A549 (cell line): ENCODE measurements around the gene TCF12. TPM values are rescaled to one million over a fixed set of nuclear protein-coding genes. Genes with fewer than 3 reads are reported as not detected.

ENCODE experiments used
- ATAC-seq, 2 experiments: fragments of 200-7000 bp in 1 of 2; fragments of >200 bp in 1 of 2; cut with Nextera tagmentation in 1 of 2; cut with Tn5 transposase in 1 of 2; 3 replicates each; pipeline versions ENCODE4 v1.8.0 to v1.9.1; 2018 to 2020; ENCODE audit warnings: mild to moderate bottlenecking in 1 of 2, moderate library complexity in 1 of 2
- CTCF ChIA-PET: fragments of 300-600 bp; sonication (Branson Sonifier 250); formaldehyde crosslinking; extraction: SDS; loops from one replicate; lab custom pipeline; 2021; ENCODE audit warnings: antibody characterized with exemption, inconsistent platforms; lab: Yijun Ruan, JAX
- POLR2A ChIA-PET: fragments of 350-600 bp; formaldehyde crosslinking; extraction: SDS; loops from one replicate; lab custom pipeline; 2021; ENCODE audit warnings: antibody characterized with exemption, inconsistent platforms; lab: Yijun Ruan, JAX
- DNase-seq, 2 experiments: peaks; one replicate each; pipeline versions ENCODE4 v3.0.0 to v3.0.0-alpha.2; 2011 to 2016; ENCODE audit warnings: low read depth in 1 of 2, low spot score in 1 of 2
- FAIRE-seq: peaks from 2 replicates; lab custom pipeline; 2011; peaks lifted over from hg19 to GRCh38; lab: Jason Lieb, UNC
- H3K27ac ChIP-seq, 2 experiments: fragments of >200 bp; sonication (Bioruptor Twin); formaldehyde crosslinking; 3 replicates each; pipeline ENCODE4 v1.5.1; 2016 to 2017
- H3K4me1 ChIP-seq: fragments of >200 bp; sonication (Bioruptor Twin); formaldehyde crosslinking; 3 replicates; pipeline ENCODE4 v1.6.1; 2016
- H3K4me2 ChIP-seq: fragments of >200 bp; sonication (Bioruptor Twin); formaldehyde crosslinking; 3 replicates; pipeline ENCODE4 v1.6.1; 2016
- H3K4me3 ChIP-seq: fragments of >200 bp; sonication (Bioruptor Twin); formaldehyde crosslinking; 3 replicates; pipeline ENCODE4 v1.5.1; 2016
- H3K9me3 ChIP-seq: fragments of >200 bp; sonication (Bioruptor Twin); formaldehyde crosslinking; 3 replicates; pipeline ENCODE4 v1.6.1; 2016
- ATOH8 ChIP-seq: fragments of 250-450 bp; sonication (Bioruptor Pico); IDR thresholded peaks from 2 replicates; pipeline ENCODE4 v1.5.0; 2020; ENCODE audit warnings: low read depth, mild to moderate bottlenecking, moderate library complexity
- EHMT2 ChIP-seq: fragments of 200-600 bp; sonication (generic); IDR thresholded peaks from 2 replicates; pipeline ENCODE4 v1.6.1; 2016; ENCODE audit warnings: antibody characterized with exemption, low read depth, mild to moderate bottlenecking, moderate library complexity
- ESRRA ChIP-seq: fragments of 150-350 bp; IDR thresholded peaks from 2 replicates; pipeline ENCODE4 v1.6.1; 2014; ENCODE audit warnings: mild to moderate bottlenecking, low read length, borderline replicate concordance
- FOXS1 ChIP-seq: fragments of 250-450 bp; sonication (Bioruptor Pico); IDR thresholded peaks from 2 replicates; pipeline ENCODE4 v1.5.0; 2020; ENCODE audit warnings: mild to moderate bottlenecking, moderate library complexity
- HDAC2 ChIP-seq: fragments of 200-600 bp; sonication (generic); IDR thresholded peaks from 2 replicates; pipeline ENCODE4 v1.6.1; 2016
- HOXA7 ChIP-seq: fragments of 250-450 bp; sonication (Bioruptor Pico); IDR thresholded peaks from 2 replicates; pipeline ENCODE4 v1.5.0; 2020; ENCODE audit warnings: mild to moderate bottlenecking, moderate library complexity
- JUN ChIP-seq, 2 experiments: fragments of >200 bp; sonication (Bioruptor Twin); formaldehyde crosslinking; IDR thresholded peaks; 2 replicates in 1 of 2; 3 replicates in 1 of 2; pipeline ENCODE4 v1.6.1; 2016 to 2017
- JUNB ChIP-seq: fragments of >200 bp; sonication (Bioruptor Twin); formaldehyde crosslinking; IDR thresholded peaks from 2 replicates; pipeline ENCODE4 v1.6.1; 2016
- MAZ ChIP-seq: fragments of 150-350 bp; IDR thresholded peaks from 2 replicates; pipeline ENCODE4 v1.6.1; 2014; ENCODE audit warnings: antibody characterized with exemption, low read depth, low read length, borderline replicate concordance
- MYC ChIP-seq: IDR thresholded peaks from 2 replicates; pipeline ENCODE4 v1.6.1; 2012; ENCODE audit warnings: mild to moderate bottlenecking, inconsistent platforms, low read length, improper control_type of control experiment, borderline replicate concordance
- NR3C1 ChIP-seq: fragments of >200 bp; sonication (Bioruptor Twin); formaldehyde crosslinking; IDR thresholded peaks from 3 replicates; pipeline ENCODE4 v1.6.1; 2017
- POLR2A ChIP-seq: IDR thresholded peaks from 2 replicates; pipeline ENCODE4 v1.6.1; 2012; ENCODE audit warnings: mild to moderate bottlenecking, low read length
- SREBF2 ChIP-seq: fragments of 450-650 bp; IDR thresholded peaks from 2 replicates; pipeline ENCODE4 v1.6.1; 2014; ENCODE audit warnings: mild to moderate bottlenecking, moderate library complexity
- ZC3H11A ChIP-seq: fragments of 450-650 bp; IDR thresholded peaks from 2 replicates; pipeline ENCODE4 v1.6.1; 2014; ENCODE audit warnings: antibody characterized with exemption, mild to moderate bottlenecking
- ZNF302 ChIP-seq: fragments of 250-450 bp; sonication (Bioruptor Pico); IDR thresholded peaks from 2 replicates; pipeline ENCODE4 v1.9.0; 2021; ENCODE audit warnings: inconsistent platforms, mild to moderate bottlenecking, moderate library complexity
- ZSCAN20 ChIP-seq: fragments of 250-450 bp; sonication (Bioruptor Pico); IDR thresholded peaks from 2 replicates; pipeline ENCODE4 v1.8.0; 2022; ENCODE audit warnings: mild to moderate bottlenecking, moderate library complexity
- WGBS: methylation state at CpG from one replicate; pipeline ENCODE4 v1.1.6; 2017; ENCODE audit errors: missing lambda C conversion rate; 5-methylcytosine and 5-hydroxymethylcytosine counted together
- polyA plus RNA-seq, 4 experiments: library from polyadenylated mRNA; depleted of rRNA in 3 of 4; stranded (reverse); fragments of >200 nt; fragmentation: RNase III in 1 of 4; extraction: RNeasy Plus Mini Kit Qiagen cat#74134 plus additional on column Dnase treatment in 1 of 4; gene quantifications; 2 replicates in 3 of 4; 3 replicates in 1 of 4; pipeline ENCODE4 v1.2.3, GENCODE V29; 2011 to 2017
- small RNA-seq, 6 experiments: library from RNA; depleted of rRNA; stranded (forward); fragments of <200 nt; gene quantifications; one replicate each; pipeline ENCODE3, GENCODE V24; 2012
- TF ChIP-seq, protein P1 (sequence below): fragments of >200 bp; sonication (Bioruptor Twin); formaldehyde crosslinking; IDR thresholded peaks from 3 replicates; pipeline ENCODE4 v1.5.1; 2016
- TF ChIP-seq, protein P2 (sequence below): fragments of 450-650 bp; IDR thresholded peaks from 2 replicates; pipeline ENCODE4 v1.6.1; 2014; ENCODE audit warnings: antibody characterized with exemption

TCF12 gene
- polyA plus RNA-seq, 2 of the 4 experiments (the other 2 are of a cell fraction) = 36.3 to 121 TPM

DNA sequence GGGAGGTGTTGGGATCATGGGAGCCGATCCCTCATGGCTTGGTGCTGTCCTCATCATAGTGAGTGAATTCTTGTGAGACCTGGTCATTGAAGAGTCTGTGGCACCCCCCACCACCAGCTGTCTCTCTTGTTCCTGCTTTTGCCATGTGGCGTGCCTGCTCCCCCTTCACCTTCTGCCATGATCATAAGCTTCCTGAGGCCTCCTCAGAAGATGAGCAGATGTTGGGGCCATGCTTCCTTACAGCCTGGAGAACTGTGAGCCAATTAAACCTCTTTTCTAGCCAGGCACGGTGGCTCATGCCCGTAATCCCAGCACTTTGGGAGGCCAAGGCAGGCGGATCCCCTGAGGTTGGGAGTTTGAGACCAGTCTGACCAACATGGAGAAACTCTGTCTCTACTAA lies 420.9 kb downstream of the TCF12 start:
- no peak overlapping the region for H3K4me2 ChIP-seq
- H3K4me3 ChIP-seq = no peak overlapping the region
- H3K27ac ChIP-seq = no peak overlapping the region
- peaks cover 7% of the 10 kb centered on the region; the same call in 2 of the 3 replicates for H3K4me1 ChIP-seq
- FAIRE-seq (no peak), ATAC-seq (no peak), DNase-seq (no peak)
- TF ChIP-seq POLR2A (no peak), MYC (no peak), EHMT2 (no peak), JUNB (no peak), NR3C1 (no peak), ATOH8 (CRISPR knock-in tag) (no peak), HOXA7 (CRISPR knock-in tag) (no peak), ESRRA (no peak), ZC3H11A (no peak), MAZ (no peak), ZSCAN20 (CRISPR knock-in tag) (no peak), FOXS1 (CRISPR knock-in tag) (no peak), HDAC2 (no peak), SREBF2 (no peak), ZNF302 (CRISPR knock-in tag) (no peak), JUN (IDR thresholded peaks at IDR 0.05) (no peak)
- TF ChIP-seq, protein P1, sequence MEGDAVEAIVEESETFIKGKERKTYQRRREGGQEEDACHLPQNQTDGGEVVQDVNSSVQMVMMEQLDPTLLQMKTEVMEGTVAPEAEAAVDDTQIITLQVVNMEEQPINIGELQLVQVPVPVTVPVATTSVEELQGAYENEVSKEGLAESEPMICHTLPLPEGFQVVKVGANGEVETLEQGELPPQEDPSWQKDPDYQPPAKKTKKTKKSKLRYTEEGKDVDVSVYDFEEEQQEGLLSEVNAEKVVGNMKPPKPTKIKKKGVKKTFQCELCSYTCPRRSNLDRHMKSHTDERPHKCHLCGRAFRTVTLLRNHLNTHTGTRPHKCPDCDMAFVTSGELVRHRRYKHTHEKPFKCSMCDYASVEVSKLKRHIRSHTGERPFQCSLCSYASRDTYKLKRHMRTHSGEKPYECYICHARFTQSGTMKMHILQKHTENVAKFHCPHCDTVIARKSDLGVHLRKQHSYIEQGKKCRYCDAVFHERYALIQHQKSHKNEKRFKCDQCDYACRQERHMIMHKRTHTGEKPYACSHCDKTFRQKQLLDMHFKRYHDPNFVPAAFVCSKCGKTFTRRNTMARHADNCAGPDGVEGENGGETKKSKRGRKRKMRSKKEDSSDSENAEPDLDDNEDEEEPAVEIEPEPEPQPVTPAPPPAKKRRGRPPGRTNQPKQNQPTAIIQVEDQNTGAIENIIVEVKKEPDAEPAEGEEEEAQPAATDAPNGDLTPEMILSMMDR = no peak
- TF ChIP-seq, protein P2, sequence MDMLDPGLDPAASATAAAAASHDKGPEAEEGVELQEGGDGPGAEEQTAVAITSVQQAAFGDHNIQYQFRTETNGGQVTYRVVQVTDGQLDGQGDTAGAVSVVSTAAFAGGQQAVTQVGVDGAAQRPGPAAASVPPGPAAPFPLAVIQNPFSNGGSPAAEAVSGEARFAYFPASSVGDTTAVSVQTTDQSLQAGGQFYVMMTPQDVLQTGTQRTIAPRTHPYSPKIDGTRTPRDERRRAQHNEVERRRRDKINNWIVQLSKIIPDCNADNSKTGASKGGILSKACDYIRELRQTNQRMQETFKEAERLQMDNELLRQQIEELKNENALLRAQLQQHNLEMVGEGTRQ = no peak
- 71% methylated on average over 5 of the region's 5 CpGs for WGBS
- ChIA-PET CTCF (interaction anchor here (0.6 to 17.5 kb wide), 32 partner anchors 8 to 521 kb away, joined by 3 to 512 read pairs (median 8); partner anchors contain the start of gene CGNL1), POLR2A (no interaction called here)
- H3K9me3 ChIP-seq = no peaks in the 10 kb centered on the region

Small RNA genes lying within 50 kb of the gene (small RNA-seq; reads per million reads assigned to genes)
- 0 to 0.29 (median 0) reads per million in 6 experiments for gene RF01210

Other genes starting within 250 kb of the TCF12 start
- gene ZNF280D, start 185.1 kb upstream of the TCF12 start, polyA plus RNA-seq (2011; rRNA removed) = 18.0 and 21.8 TPM in 2 replicates
- 12.8 to 13.4 TPM (median 13.3 TPM) in 3 replicates for gene ZNF280D, start 185.1 kb upstream of the TCF12 start, polyA plus RNA-seq (2017; fragmentation: RNase III; extraction: RNeasy Plus Mini Kit Qiagen cat#74134 plus additional on column Dnase treatment)